ENCODE data around the gene MARVELD2. TPM values are rescaled to one million over a fixed set of nuclear protein-coding genes. Genes with fewer than 3 reads are reported as not detected.

MARVELD2 gene
- total and polyA plus RNA-seq, 2 of the 13 experiments (the other 11 are each of a cell fraction or from before 2014, with no cell fraction given) = 11.1 to 15.4 TPM

GRCh38 chr5:69414885-69415583 is at the start of gene MARVELD2 (continued):
- TF ChIP-seq, protein P1, sequence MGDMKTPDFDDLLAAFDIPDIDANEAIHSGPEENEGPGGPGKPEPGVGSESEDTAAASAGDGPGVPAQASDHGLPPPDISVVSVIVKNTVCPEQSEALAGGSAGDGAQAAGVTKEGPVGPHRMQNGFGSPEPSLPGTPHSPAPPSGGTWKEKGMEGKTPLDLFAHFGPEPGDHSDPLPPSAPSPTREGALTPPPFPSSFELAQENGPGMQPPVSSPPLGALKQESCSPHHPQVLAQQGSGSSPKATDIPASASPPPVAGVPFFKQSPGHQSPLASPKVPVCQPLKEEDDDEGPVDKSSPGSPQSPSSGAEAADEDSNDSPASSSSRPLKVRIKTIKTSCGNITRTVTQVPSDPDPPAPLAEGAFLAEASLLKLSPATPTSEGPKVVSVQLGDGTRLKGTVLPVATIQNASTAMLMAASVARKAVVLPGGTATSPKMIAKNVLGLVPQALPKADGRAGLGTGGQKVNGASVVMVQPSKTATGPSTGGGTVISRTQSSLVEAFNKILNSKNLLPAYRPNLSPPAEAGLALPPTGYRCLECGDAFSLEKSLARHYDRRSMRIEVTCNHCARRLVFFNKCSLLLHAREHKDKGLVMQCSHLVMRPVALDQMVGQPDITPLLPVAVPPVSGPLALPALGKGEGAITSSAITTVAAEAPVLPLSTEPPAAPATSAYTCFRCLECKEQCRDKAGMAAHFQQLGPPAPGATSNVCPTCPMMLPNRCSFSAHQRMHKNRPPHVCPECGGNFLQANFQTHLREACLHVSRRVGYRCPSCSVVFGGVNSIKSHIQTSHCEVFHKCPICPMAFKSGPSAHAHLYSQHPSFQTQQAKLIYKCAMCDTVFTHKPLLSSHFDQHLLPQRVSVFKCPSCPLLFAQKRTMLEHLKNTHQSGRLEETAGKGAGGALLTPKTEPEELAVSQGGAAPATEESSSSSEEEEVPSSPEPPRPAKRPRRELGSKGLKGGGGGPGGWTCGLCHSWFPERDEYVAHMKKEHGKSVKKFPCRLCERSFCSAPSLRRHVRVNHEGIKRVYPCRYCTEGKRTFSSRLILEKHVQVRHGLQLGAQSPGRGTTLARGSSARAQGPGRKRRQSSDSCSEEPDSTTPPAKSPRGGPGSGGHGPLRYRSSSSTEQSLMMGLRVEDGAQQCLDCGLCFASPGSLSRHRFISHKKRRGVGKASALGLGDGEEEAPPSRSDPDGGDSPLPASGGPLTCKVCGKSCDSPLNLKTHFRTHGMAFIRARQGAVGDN (CRISPR knock-in tag; IDR thresholded peaks at IDR 0.05) = peak; percentile 93
- TF ChIP-seq RFX3 (CRISPR knock-in tag; IDR thresholded peaks at IDR 0.05) (no peak), ZNF784 (CRISPR knock-in tag; IDR thresholded peaks at IDR 0.05; ENCODE audit: borderline replicate concordance) (peak; percentile 70; the same call in 1 of the 2 replicates), GMEB1 (CRISPR knock-in tag; IDR thresholded peaks at IDR 0.05; ENCODE audit: borderline replicate concordance) (peak; percentile 61; the same call in 1 of the 2 replicates), SMARCE1 (IDR thresholded peaks at IDR 0.05; ENCODE audit: borderline replicate concordance) (no peak), JUNB (CRISPR knock-in tag; IDR thresholded peaks at IDR 0.05; ENCODE audit: borderline replicate concordance) (no peak), ZC3H4 (CRISPR knock-in tag; IDR thresholded peaks at IDR 0.05; ENCODE audit: borderline replicate concordance) (no peak), ZBTB38 (CRISPR knock-in tag; IDR thresholded peaks at IDR 0.05) (peak; percentile 86; the same call in 1 of the 2 replicates), ZNF652 (CRISPR knock-in tag; IDR thresholded peaks at IDR 0.05; ENCODE audit: borderline replicate concordance, low read depth) (no peak), ZBTB37 (CRISPR knock-in tag; IDR thresholded peaks at IDR 0.05) (no peak), ZNF724P (CRISPR knock-in tag; IDR thresholded peaks at IDR 0.05; ENCODE audit: borderline replicate concordance) (no peak; the same call in 1 of the 2 replicates), ZNF225 (CRISPR knock-in tag; IDR thresholded peaks at IDR 0.05) (no peak), ZNF547 (CRISPR knock-in tag; IDR thresholded peaks at IDR 0.05) (peak; percentile 88; the same call in 1 of the 2 replicates), AFF4 (CRISPR knock-in tag; IDR thresholded peaks at IDR 0.05) (no peak), ESRRA (CRISPR knock-in tag; IDR thresholded peaks at IDR 0.05; ENCODE audit: low read depth) (peak; percentile 23; the same call in 1 of the 2 replicates), DNMT1 (CRISPR knock-in tag; IDR thresholded peaks at IDR 0.05) (0 out of 2 replicates have a peak, but pooled peaks have one; percentile 20)

Data from HepG2 (cell line).